ENCODE data around the gene CDK2. TPM values are rescaled to one million over a fixed set of nuclear protein-coding genes. Genes with fewer than 3 reads are reported as not detected.
A peak's percentile ranks its signal among the peaks of the same experiment; 100 is the strongest.

CDK2 gene
- total RNA-seq, 4 donors from 2014 or later: 13.9 to 17.2 (median 15.8) TPM

GRCh38 chr12:55957106-55957859, 9.3 kb upstream of the CDK2 start:
- intact Hi-C loops (cut with DNase I): no loop called here
- peak; percentile 54 to 60 for DNase-seq

GRCh38 chr12:55963760-55964159, 2.9 kb upstream of the CDK2 start:
- no peak overlapping the region for H3K27ac ChIP-seq
- H3K9me3 ChIP-seq: no peaks in the 10 kb centered on the region
- intact Hi-C loops (cut with DNase I): no loop called here
- TF ChIP-seq POLR2A (IDR thresholded peaks at IDR 0.05) (no peak), CTCF (IDR thresholded peaks at IDR 0.05) (no peak)
- H3K4me1 ChIP-seq: peaks cover 11 to 13% of the 10 kb centered on the region in 2 donors
- 85 to 93% methylated on average over 2 of the region's 2 CpGs for WGBS, 2 donors
- no peak overlapping the region for H3K4me3 ChIP-seq (replicated peaks in 1 of 3)
- H3K36me3 ChIP-seq: no peaks in the 10 kb centered on the region
- no peak for DNase-seq
- no peaks in the 10 kb centered on the region for H3K27me3 ChIP-seq

More at GRCh38 chr12:55957106-55957859, 9.3 kb upstream of the CDK2 start:
- TF ChIP-seq CTCF (IDR thresholded peaks at IDR 0.05): no peak
- no peak for TF ChIP-seq POLR2A (IDR thresholded peaks at IDR 0.05)
- Histone ChIP-seq H3K4me3 (replicated peaks in 1 of 3) (no peak overlapping the region), H3K9me3 (no peaks in the 10 kb centered on the region), H3K27me3 (no peaks in the 10 kb centered on the region), H3K36me3 (no peaks in the 10 kb centered on the region), H3K4me1 (peaks cover 0 to 12% of the 10 kb centered on the region in 2 donors), H3K27ac (no peak overlapping the region)
- 14 to 51% methylated on average over 4 to 5 of the region's 5 CpGs for WGBS, 2 donors

GRCh38 chr12:55965240-55965639, 1.4 kb upstream of the CDK2 start:
- Histone ChIP-seq H3K4me1 (peaks cover 11 to 13% of the 10 kb centered on the region in 2 donors), H3K27ac (no peak overlapping the region), H3K36me3 (no peaks in the 10 kb centered on the region), H3K9me3 (no peaks in the 10 kb centered on the region), H3K4me3 (replicated peaks in 1 of 3) (no peak overlapping the region), H3K27me3 (no peaks in the 10 kb centered on the region)
- TF ChIP-seq CTCF (IDR thresholded peaks at IDR 0.05) (no peak), POLR2A (IDR thresholded peaks at IDR 0.05) (no peak)
- intact Hi-C loops (cut with DNase I): no loop called here
- DNase-seq: no peak
- WGBS, 2 donors: 76% methylated on average over 5 of the region's 5 CpGs

GRCh38 chr12:55965941-55966407, 656 bp upstream of the CDK2 start, which contains the start of gene PMEL:
TSS of gene PMEL (minus strand) at chr12:55966042. CDS start at chr12:55966011, 31 bp downstream.
- intact Hi-C loops (cut with DNase I): no loop called here
- TF ChIP-seq CTCF (IDR thresholded peaks at IDR 0.05) (no peak), POLR2A (IDR thresholded peaks at IDR 0.05) (no peak)
- Histone ChIP-seq H3K4me1 (peaks cover 11 to 13% of the 10 kb centered on the region in 2 donors), H3K27me3 (no peaks in the 10 kb centered on the region), H3K27ac (peak within 1 kb of the TSS; percentile 22 to 69 (median 50)), H3K4me3 (replicated peaks in 1 of 3) (peak within 1 kb of the TSS; percentile 12 to 65 (median 53)), H3K36me3 (no peaks in the 10 kb centered on the region), H3K9me3 (no peaks in the 10 kb centered on the region)
- DNase-seq: no peak
- WGBS, 2 donors: 14 to 20% methylated on average over 4 of the region's 4 CpGs

- Histone ChIP-seq H3K27me3 (no peaks in the 10 kb centered on the region), H3K4me3 (replicated peaks in 1 of 3) (no peak overlapping the region), H3K27ac (no peak overlapping the region), H3K36me3 (no peaks in the 10 kb centered on the region), H3K9me3 (no peaks in the 10 kb centered on the region), H3K4me1 (peaks cover 16 to 18% of the 10 kb centered on the region in 2 donors)
- intact Hi-C loops (cut with DNase I): no loop called here
- TF ChIP-seq POLR2A (IDR thresholded peaks at IDR 0.05): no peak
- no peak for TF ChIP-seq CTCF (IDR thresholded peaks at IDR 0.05)
- DNase-seq: no peak
- 90 to 95% methylated on average over 4 of the region's 4 CpGs for WGBS, 2 donors
Observed at GRCh38 chr12:55969356-55969755, 2.7 kb downstream of the CDK2 start.

All from thyroid gland (tissue), 4 donors.